ENCODE data around the gene NFKB1.
"Not testable (repeated sequence)": the region's sequence is repeated elsewhere in the genome, so short reads cannot be mapped to it uniquely, and the experiment has no call there.

The NFKB1 gene

DNA sequence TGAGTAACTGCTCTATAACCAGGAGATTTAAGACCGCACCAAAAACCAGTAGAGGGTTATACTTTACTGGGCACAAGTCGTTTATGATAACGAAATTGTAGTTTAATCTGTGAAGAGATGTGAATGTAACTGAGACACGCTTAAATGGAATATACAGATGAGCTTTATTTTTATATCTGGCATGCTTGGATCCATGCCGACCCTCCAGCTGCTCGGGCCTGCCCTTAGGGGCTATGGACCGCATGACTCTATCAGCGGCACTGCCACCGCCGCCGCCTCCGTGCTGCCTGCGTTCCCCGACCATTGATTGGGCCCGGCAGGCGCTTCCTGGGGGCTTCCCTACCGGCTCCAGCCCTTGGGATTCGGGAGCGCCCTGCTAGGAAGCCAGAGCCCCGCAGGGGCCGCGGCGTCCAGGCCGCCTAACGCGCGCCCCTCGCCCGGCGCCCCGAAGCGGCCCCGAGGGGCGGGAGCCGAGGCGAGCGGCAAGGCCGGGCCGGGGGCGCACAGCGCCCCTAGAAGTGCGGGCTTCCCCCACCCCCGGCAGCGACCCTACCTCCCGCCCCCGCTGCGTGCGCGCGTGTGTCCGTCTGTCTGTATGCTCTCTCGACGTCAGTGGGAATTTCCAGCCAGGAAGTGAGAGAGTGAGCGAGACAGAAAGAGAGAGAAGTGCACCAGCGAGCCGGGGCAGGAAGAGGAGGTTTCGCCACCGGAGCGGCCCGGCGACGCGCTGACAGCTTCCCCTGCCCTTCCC, at the start of gene NFKB1:
TSS of gene NFKB1 (plus strand) at position 664 of the 751 bp plus-strand sequence. CDS start 24,160 bp downstream, outside the sequence.
- Mint-ChIP-seq H3K9me3 (peaks cover 2% of the 10 kb centered on the region), H3K4me3 (peak within 1 kb of the TSS; percentile 93), H3K27me3 (no peaks in the 10 kb centered on the region), H3K4me1 (peaks cover 25% of the 10 kb centered on the region), H3K27ac (peak within 1 kb of the TSS; percentile 94), H3K36me3 (peaks cover 26% of the 10 kb centered on the region)
- CTCF ChIA-PET, result interaction anchor here (1.0 to 4.0 kb wide), 5 partner anchors 15 to 125 kb away, joined by 3 to 17 read pairs (median 5); no protein-coding TSS in a partner anchor
- DNase-seq, result peak; percentile 86

GRCh38 chr4:102452854-102453253, 48.3 kb upstream of the NFKB1 start:
- H3K36me3 Mint-ChIP-seq, result peaks cover 2% of the 10 kb centered on the region
- peaks cover 19% of the 10 kb centered on the region for H3K4me1 Mint-ChIP-seq
- H3K27ac Mint-ChIP-seq, result no peak overlapping the region
- H3K9me3 Mint-ChIP-seq, result no peaks in the 10 kb centered on the region
- no peak for DNase-seq
- peaks cover 4% of the 10 kb centered on the region for H3K27me3 Mint-ChIP-seq
- CTCF ChIA-PET, result no interaction called here
- no peak overlapping the region for H3K4me3 Mint-ChIP-seq

DNA sequence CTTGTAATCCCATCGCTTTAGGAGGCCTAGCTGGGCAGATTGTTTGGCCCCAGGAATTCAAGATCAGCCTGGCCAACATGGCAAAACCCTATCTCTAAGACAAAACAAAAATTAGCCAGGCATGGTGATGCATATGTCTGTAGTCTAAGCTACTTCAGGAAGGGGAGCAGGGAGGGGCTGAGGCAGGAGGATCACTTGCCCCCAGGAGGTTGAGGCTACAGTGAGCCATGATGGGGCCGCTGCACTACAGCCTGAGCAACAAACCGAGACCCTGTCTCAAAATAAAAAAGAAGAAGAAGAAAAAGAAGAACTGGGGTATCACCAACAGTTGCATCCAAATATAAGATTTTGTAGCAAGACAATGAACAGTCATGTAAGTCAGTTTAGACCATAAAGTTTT, 47.3 kb upstream of the NFKB1 start:
- peaks cover 10% of the 10 kb centered on the region for H3K4me1 Mint-ChIP-seq

DNA sequence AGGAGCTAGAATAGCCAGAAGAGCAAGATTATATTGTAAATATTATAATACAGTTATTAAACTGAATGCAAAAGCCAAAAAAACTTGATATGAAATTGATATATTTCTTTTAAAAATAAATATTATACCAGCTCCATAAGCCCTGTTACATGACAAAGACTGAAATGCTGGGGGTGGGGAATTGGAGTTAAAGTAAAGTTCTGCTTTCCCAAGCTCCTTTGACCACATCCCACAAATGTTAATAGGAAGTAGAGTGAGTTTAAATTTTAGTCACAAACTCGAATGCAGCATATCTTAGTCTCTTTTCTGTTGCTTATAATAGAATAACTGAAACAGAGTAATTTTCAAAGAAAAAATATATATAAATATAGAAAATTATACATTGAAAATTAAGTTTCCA, 46.9 kb upstream of the NFKB1 start:
- no peak overlapping the region for H3K4me3 Mint-ChIP-seq
- no peak overlapping the region for H3K27ac Mint-ChIP-seq
- peaks cover 10% of the 10 kb centered on the region for H3K4me1 Mint-ChIP-seq
- DNase-seq, result no peak
- H3K27me3 Mint-ChIP-seq, result peaks cover 4% of the 10 kb centered on the region
- CTCF ChIA-PET, result interaction anchor here (1.0 to 1.1 kb wide), 2 partner anchors 555 to 637 kb away, joined by 3 read pairs; no protein-coding TSS in a partner anchor
- H3K36me3 Mint-ChIP-seq, result peaks cover 2% of the 10 kb centered on the region
- H3K9me3 Mint-ChIP-seq, result peaks cover 1% of the 10 kb centered on the region

More for the DNA sequence above, 47.3 kb upstream of the NFKB1 start:
- no peak overlapping the region for H3K27ac Mint-ChIP-seq
- DNase-seq, result no peak
- CTCF ChIA-PET, result interaction anchor here (1.0 kb wide), 1 partner anchor 556 kb away, joined by 3 read pairs; no protein-coding TSS in a partner anchor
- peaks cover 2% of the 10 kb centered on the region for H3K36me3 Mint-ChIP-seq
- peaks cover 1% of the 10 kb centered on the region for H3K9me3 Mint-ChIP-seq
- no peak overlapping the region for H3K4me3 Mint-ChIP-seq
- peaks cover 4% of the 10 kb centered on the region for H3K27me3 Mint-ChIP-seq

DNA sequence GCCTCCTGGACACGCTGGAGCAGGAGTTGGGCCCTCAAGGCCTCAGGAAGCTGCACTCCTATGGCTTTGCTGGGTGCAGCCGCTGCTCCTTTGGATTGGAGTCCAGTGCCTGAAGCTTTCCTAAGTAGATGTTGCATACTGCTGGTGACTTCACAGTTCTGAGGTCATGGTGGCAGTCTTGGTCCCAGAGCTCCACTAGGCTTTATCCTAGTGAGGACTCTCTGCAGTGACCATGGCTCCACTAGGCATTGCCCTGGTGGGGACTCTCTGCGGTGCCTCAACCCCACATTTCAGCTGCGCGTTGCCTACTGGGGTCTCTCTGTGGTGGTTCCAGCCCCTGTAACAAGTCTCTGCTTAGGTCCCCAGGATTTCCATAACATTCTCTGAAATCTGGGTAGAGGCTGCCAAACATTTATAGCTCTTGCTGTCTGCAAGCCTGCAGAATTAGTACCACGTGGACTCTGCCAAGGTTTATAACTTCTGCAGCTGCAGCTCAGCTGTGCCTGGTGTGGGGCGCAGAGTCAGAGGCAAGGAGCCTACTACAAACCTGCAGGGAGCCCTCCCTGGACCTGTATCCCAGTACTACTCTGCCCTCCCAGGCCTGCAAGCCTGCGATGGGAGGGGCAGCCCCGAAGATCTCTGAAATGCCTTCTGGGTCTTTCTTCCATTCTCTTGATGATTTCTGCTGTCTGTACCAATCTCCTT, 46.0 kb upstream of the NFKB1 start:
- no peak overlapping the region for H3K27ac Mint-ChIP-seq
- H3K36me3 Mint-ChIP-seq, result peaks cover 4% of the 10 kb centered on the region
- H3K4me3 Mint-ChIP-seq, result no peak overlapping the region
- H3K9me3 Mint-ChIP-seq, result peaks cover 7% of the 10 kb centered on the region
- DNase-seq, result no peak
- CTCF ChIA-PET, result interaction anchor here (1.1 kb wide), 1 partner anchor 636 kb away, joined by 3 read pairs; no protein-coding TSS in a partner anchor
- H3K4me1 Mint-ChIP-seq, result peaks cover 2% of the 10 kb centered on the region
- H3K27me3 Mint-ChIP-seq, result peaks cover 4% of the 10 kb centered on the region

GRCh38 chr4:102455750-102456149, 45.4 kb upstream of the NFKB1 start:
- no peak overlapping the region for H3K27ac Mint-ChIP-seq
- CTCF ChIA-PET, result no interaction called here

GRCh38 chr4:102466298-102466697, 34.9 kb upstream of the NFKB1 start:
- H3K4me3 Mint-ChIP-seq, result no peak overlapping the region
- H3K36me3 Mint-ChIP-seq, result peaks cover 4% of the 10 kb centered on the region
- H3K27me3 Mint-ChIP-seq, result peaks cover 4% of the 10 kb centered on the region
- DNase-seq, result no peak
- peaks cover 15% of the 10 kb centered on the region for H3K9me3 Mint-ChIP-seq
- peaks cover 32% of the 10 kb centered on the region for H3K4me1 Mint-ChIP-seq
- H3K27ac Mint-ChIP-seq, result no peak overlapping the region
- CTCF ChIA-PET, result no interaction called here

More at GRCh38 chr4:102455750-102456149, 45.4 kb upstream of the NFKB1 start:
- Mint-ChIP-seq H3K4me3 (no peak overlapping the region), H3K4me1 (no peaks in the 10 kb centered on the region), H3K27me3 (peaks cover 4% of the 10 kb centered on the region), H3K36me3 (peaks cover 9% of the 10 kb centered on the region), H3K9me3 (peaks cover 13% of the 10 kb centered on the region)
- no peak for DNase-seq

DNA sequence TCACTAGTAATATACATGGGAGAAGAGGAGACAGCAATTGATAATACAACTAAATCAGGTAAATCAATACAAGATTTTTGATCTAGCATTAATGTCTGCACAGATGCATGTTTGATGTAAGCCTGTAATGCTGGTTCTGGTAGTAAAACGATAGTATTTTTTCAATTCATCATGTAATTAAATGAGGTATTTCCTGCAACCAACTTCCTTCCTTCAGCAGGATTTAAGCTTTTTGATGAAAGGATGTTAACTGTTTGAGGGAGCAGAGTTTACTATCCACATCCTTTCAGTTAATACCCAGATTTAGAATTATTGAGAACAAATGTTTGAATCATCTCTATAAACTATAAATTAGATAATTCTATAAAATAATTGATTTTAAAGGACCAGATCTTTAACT, 31.4 kb upstream of the NFKB1 start:
- H3K4me3 Mint-ChIP-seq, result no peak overlapping the region
- no peak for DNase-seq
- H3K9me3 Mint-ChIP-seq, result no peaks in the 10 kb centered on the region
- CTCF ChIA-PET, result no interaction called here
- H3K27me3 Mint-ChIP-seq, result peaks cover 4% of the 10 kb centered on the region
- peaks cover 29% of the 10 kb centered on the region for H3K4me1 Mint-ChIP-seq
- peak overlapping the region; percentile 80 for H3K27ac Mint-ChIP-seq
- peaks cover 4% of the 10 kb centered on the region for H3K36me3 Mint-ChIP-seq

DNA sequence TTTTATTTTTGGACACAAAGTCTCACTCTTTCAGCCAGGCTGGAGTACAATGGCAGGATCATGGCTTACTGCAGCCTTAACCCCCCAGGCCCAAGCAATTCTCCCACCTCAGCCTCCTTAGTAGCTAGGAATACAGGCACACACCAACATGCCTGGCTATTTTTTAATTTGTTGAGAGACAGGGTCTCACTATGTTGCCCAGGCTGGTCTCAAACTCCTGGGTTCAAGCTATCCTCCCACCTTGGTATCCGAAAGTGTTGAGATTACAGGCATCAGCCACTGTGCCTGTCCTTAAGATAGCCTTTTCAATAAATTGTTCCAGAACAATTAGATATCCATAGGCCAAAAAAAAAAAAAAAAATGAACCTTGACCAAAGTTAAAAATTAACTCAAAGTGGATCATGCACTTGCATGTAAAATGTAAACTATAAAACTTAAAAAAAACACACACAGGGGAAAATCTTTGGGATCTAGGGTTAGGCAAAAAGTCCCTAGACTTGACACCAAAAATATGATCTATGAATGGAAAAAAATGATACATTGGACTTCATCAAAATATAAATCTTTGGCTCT, 28.6 kb upstream of the NFKB1 start:
- H3K4me1 Mint-ChIP-seq, result peaks cover 17% of the 10 kb centered on the region
- peaks cover 10% of the 10 kb centered on the region for H3K36me3 Mint-ChIP-seq
- CTCF ChIA-PET, result no interaction called here
- peaks cover 10% of the 10 kb centered on the region for H3K9me3 Mint-ChIP-seq
- no peak overlapping the region for H3K27ac Mint-ChIP-seq
- H3K27me3 Mint-ChIP-seq, result peaks cover 6% of the 10 kb centered on the region
- no peak overlapping the region for H3K4me3 Mint-ChIP-seq
- DNase-seq, result no peak

DNA sequence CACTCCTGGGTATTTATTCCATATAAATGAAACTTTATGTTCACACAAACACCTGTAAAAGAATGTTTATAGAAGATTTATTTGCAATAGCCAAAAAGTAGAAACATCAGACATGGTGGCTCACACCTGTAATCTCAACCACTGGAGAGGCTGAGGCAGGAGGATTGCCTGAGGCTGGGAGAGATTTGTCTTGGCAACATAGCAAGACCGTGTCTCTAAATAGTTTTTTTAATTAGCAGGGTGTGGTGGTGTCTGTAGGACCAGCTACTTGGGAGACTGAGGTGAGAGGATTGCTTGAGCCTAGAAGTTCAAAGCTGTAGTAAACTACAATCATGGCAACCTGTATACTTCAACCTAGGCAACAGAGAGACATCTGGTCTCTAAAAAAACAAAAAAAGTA, 27.7 kb upstream of the NFKB1 start:
- peaks cover 17% of the 10 kb centered on the region for H3K4me1 Mint-ChIP-seq
- H3K4me3 Mint-ChIP-seq, result no peak overlapping the region
- CTCF ChIA-PET, result interaction anchor here (1.0 kb wide), 1 partner anchor 21 kb away, joined by 3 read pairs; no protein-coding TSS in a partner anchor
- H3K27ac Mint-ChIP-seq, result no peak overlapping the region
- H3K27me3 Mint-ChIP-seq, result peaks cover 6% of the 10 kb centered on the region
- H3K36me3 Mint-ChIP-seq, result peaks cover 10% of the 10 kb centered on the region
- DNase-seq, result no peak
- peaks cover 11% of the 10 kb centered on the region for H3K9me3 Mint-ChIP-seq

- Mint-ChIP-seq H3K27ac (no peak overlapping the region), H3K36me3 (peaks cover 15% of the 10 kb centered on the region), H3K4me3 (no peak overlapping the region), H3K27me3 (peaks cover 6% of the 10 kb centered on the region), H3K4me1 (peaks cover 9% of the 10 kb centered on the region), H3K9me3 (peaks cover 23% of the 10 kb centered on the region)
- DNase-seq, result no peak
- CTCF ChIA-PET, result interaction anchor here (1.0 kb wide), 1 partner anchor 20 kb away, joined by 3 read pairs; no protein-coding TSS in a partner anchor
Observed at GRCh38 chr4:102474736-102475504, 26.2 kb upstream of the NFKB1 start.

GRCh38 chr4:102477657-102478056, 23.5 kb upstream of the NFKB1 start:
- Mint-ChIP-seq H3K4me1 (no peaks in the 10 kb centered on the region), H3K4me3 (no peak overlapping the region), H3K27ac (no peak overlapping the region), H3K27me3 (peaks cover 6% of the 10 kb centered on the region), H3K9me3 (peaks cover 34% of the 10 kb centered on the region), H3K36me3 (peaks cover 18% of the 10 kb centered on the region)
- CTCF ChIA-PET, result interaction anchor here (2.1 kb wide), 1 partner anchor 16 kb away, joined by 6 read pairs; no protein-coding TSS in a partner anchor
- DNase-seq, result no peak

- no peak overlapping the region for H3K27ac Mint-ChIP-seq
- H3K9me3 Mint-ChIP-seq, result peaks cover 34% of the 10 kb centered on the region
- peaks cover 6% of the 10 kb centered on the region for H3K27me3 Mint-ChIP-seq
- peaks cover 16% of the 10 kb centered on the region for H3K36me3 Mint-ChIP-seq
- DNase-seq, result no peak
- no peaks in the 10 kb centered on the region for H3K4me1 Mint-ChIP-seq
- no peak overlapping the region for H3K4me3 Mint-ChIP-seq
- CTCF ChIA-PET, result no interaction called here
Observed at GRCh38 chr4:102478186-102478585, 23.0 kb upstream of the NFKB1 start.

- peaks cover 37% of the 10 kb centered on the region for H3K9me3 Mint-ChIP-seq
- H3K4me1 Mint-ChIP-seq, H3K27me3 Mint-ChIP-seq, DNase-seq, H3K4me3 Mint-ChIP-seq, H3K27ac Mint-ChIP-seq, CTCF ChIA-PET: not testable (repeated sequence)
- H3K36me3 Mint-ChIP-seq, result peaks cover 16% of the 10 kb centered on the region
Observed at GRCh38 chr4:102479832-102480231, 21.3 kb upstream of the NFKB1 start.

Data from activated naive CD4-positive, alpha-beta T cell treated with anti-CD3 and anti-CD28 coated beads, Interleukin-2, amount 10 ng/mL, durations not matched to agents 7 days and 5 days (primary cell).